GM20000 (cell line): Measurements from ENCODE around the gene SPIN1.

ENCODE experiments used
- DNase-seq: peaks from one replicate; pipeline ENCODE4 v3.0.0; 2012; ENCODE audit warnings: low spot score
- TF ChIP-seq, protein P1 (sequence below): IDR thresholded peaks from 2 replicates; pipeline ENCODE4 v1.5.1; 2012; ENCODE audit warnings: mild to moderate bottlenecking, control low read depth; ENCODE audit errors: extremely low read depth, missing control alignments

Gene SPIN1

DNA sequence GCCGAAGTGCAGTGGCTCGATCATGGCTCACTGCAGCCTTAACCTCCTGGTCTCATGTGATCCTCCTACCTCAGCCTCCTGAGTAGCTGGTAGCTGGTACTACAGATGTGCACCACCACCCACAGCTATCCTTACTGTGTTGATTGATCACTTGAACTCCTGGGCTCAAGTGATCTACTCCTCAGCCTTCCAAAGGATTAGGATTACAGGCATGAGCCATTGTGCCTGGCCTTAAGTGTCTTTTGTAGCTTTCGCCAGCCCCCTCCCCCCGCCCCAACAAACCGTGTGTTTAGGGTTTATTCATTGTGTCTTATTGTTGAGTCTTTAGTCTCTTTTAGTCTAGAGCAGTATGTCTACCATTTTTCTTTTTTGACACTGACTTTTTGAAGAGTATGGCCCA, 33.1 kb downstream of the SPIN1 start:
- TF ChIP-seq, protein P1, sequence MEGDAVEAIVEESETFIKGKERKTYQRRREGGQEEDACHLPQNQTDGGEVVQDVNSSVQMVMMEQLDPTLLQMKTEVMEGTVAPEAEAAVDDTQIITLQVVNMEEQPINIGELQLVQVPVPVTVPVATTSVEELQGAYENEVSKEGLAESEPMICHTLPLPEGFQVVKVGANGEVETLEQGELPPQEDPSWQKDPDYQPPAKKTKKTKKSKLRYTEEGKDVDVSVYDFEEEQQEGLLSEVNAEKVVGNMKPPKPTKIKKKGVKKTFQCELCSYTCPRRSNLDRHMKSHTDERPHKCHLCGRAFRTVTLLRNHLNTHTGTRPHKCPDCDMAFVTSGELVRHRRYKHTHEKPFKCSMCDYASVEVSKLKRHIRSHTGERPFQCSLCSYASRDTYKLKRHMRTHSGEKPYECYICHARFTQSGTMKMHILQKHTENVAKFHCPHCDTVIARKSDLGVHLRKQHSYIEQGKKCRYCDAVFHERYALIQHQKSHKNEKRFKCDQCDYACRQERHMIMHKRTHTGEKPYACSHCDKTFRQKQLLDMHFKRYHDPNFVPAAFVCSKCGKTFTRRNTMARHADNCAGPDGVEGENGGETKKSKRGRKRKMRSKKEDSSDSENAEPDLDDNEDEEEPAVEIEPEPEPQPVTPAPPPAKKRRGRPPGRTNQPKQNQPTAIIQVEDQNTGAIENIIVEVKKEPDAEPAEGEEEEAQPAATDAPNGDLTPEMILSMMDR, result no peak
- no peak for DNase-seq

DNA sequence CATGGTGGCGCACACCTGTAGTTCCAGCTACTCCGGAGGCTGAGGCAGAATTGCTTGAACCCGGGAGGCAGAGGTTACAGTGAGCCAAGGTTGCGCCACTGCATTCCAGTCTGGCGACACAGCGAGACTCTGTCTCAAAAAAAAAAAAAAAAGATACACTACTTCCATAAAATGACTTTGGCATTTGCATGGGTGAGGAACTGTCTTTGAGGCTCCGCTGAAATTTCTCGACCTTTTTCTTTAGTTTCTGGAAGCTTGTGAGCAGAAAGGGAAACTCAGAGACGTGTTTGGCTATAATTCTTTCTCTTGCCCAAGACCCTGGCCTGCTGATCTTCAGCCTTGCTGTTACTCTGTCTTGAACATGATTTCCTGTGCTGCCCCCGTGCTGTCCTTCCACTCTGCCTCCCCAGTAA, 37.3 kb downstream of the SPIN1 start:
- no peak for DNase-seq
- TF ChIP-seq, protein P1, result no peak

DNA sequence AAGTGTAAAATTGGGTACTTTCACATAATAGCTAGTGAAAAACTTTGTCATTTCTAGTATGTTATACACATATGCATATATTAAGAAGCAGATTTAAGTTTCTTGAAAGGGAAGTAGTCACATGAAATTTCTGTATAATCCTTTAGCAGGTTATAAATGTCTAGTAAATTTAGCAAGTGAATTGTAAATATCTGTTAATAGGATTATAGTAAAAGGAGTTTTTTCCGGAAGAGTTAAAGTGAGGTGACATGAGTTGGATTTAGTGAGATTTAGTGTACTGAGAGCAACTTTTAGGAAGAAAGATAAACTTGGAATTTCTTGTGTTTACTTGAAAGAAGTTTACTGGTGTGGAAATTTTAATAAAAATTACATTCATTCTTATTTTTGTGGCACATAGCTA, 38.4 kb downstream of the SPIN1 start:
- DNase-seq, result no peak
- TF ChIP-seq, protein P1, result no peak

DNA sequence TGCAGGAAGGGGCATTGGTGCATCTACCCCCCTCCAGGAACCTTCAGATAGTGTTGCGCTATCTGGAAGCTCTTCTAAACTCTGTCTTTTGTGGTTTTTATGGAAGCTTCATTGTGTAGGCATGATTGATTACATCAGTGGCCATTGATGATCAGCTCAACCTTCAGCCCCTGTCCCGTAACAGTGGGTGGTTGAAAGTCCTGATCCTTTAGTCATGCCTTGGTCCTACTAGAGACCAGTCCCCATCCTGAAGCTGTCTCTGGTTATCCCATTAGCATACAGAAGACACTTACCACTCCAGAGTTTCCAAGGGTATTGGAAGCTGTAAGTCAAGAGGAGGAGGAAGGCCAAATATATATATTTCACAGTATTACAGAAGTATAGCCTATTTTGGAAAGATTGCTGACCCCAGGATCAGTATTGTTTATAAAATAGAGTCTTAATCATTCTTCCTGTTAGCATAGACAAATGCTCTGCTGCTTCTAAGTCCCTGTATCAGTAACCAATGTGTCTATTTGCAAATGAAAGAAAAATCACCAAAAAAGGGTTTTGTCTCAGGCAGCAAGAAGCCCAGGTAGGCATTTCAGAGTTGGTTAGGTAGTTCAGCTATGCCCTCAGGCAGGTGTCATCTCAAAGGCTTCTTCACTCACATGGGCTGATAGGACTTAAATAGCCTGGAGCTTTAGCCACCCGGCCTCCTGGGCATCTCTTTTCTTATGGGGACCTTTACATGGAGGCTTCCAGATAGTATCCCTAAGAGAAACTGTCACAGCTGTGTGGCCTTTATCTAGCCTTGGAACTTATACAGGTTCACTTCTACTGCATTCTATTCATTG, 41.6 kb downstream of the SPIN1 start:
- no peak for DNase-seq
- TF ChIP-seq, protein P1, result no peak

DNA sequence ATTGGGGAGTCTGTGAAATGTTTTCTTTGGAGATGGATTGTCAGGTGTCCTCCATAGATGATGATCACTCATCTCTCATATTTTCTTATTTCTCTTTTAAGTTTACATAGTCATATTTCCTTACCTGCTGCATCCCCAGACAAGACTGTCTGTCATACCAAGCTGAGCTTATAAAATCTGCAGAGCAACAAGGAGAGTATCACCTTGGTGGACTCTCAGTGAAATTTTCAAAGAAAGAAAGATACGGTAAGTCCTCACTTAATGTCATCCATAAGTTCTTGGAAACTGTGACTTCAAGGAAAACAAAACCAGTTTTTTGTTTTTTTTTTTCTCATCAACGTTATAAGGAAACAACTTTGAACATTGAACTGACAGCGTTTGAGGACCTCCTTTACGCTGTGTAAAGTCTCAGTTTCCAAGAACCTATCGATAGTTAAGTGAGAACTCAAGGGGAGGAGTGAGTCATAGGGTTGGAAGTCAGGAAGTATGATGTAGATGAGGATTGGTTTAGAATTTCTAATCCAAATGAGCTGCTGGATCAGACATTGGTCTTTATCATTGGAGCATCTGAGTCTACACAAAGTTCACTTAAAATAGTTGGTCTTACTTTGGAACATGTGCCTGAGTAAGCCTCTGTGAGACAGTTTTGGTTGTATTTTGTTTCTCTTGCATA, 45.5 kb downstream of the SPIN1 start:
- TF ChIP-seq, protein P1, result no peak
- DNase-seq, result no peak

DNA sequence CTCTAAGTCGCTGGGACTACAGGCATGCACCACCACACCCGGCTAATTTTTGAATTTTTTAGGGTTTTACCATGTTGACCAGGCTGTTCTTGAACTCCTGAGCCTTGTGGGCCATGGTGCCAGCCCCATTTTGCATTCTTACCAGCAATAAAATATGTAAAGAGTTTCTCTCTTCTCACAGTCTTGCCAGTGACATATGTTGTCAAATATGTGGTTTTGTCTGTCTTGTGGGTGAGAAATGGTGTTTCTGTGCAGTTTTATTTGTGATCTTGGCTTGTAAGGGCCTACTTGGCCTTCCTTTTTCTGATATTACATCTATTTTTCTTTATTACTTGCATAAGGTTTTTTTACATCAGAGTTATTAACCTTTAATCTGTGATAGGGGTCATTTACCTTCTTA, 47.1 kb downstream of the SPIN1 start:
- DNase-seq, result no peak
- TF ChIP-seq, protein P1, result no peak

DNA sequence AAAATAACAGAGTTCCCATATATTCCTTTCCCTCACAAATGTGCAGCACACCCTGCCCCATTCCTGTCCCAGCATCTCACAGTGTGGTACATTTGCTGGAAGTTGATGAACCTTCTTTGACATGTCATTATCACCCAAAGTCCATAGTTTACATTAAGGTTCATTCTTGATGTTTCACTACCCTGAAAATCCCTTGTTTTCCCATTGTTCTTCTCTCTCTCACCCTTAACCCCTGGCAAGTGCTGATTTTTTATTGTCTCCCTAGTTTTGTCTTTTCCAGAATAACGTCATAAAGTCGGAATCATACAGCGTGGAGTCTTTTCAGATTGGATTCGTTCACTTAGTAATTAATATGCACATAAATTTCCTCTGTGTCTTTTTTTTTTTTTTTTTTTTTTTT, 48.1 kb downstream of the SPIN1 start:
- TF ChIP-seq, protein P1, result no peak

More for the DNA sequence above, 48.1 kb downstream of the SPIN1 start:
- DNase-seq, result no peak
